ENCODE data around the gene SLC25A47. TPM values are rescaled to one million over a fixed set of nuclear protein-coding genes. Genes with fewer than 3 reads are reported as not detected.

SLC25A47 gene
- total and polyA plus RNA-seq, 2 experiments from 2014 or later, result 1.8 TPM

DNA sequence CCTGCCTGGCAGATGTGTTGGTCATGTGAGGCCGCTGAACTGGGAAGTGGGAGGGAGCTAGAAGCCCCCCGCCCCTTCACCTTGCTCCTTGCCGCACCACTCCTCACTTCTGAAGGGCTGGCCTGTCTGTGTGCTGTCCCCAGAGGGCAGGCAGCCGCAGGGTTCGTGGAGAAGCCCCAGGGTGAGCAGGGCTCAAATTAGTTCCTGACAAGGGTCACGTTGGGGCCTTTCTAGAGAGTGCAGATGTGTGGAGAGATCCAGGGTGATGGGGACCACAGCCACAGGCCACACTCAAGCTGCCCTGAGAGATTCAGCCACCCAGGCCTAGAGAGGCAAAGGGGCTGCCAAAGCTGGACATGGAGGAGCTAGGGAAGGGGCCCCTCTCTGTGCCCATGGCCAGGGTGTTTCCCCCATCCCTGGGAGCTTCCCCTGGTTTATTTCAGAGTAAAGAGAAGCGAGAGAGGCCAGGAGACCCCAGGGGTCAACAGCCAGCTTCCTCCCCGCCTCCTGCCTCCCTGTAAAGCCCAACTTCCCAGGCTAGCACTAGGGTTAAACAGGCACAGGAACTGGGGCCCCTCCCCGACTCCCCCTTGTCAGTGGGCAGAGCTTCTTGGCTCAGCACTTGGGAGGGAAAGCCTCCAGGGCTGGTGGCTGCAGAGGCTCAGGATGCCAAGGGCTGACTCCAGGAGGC is 33.1 kb upstream of the SLC25A47 start:
- no peak overlapping the region for H3K4me2 ChIP-seq
- H3K9me3 ChIP-seq (ENCODE audit: low read depth), result no peaks in the 10 kb centered on the region
- no peak for DNase-seq (ENCODE audit: low spot score)
- H3K27ac ChIP-seq, result no peak overlapping the region
- H3K27me3 ChIP-seq, result no peaks in the 10 kb centered on the region
- no peak overlapping the region for H3K4me3 ChIP-seq
- no peaks in the 10 kb centered on the region for H3K36me3 ChIP-seq (replicated peaks; ENCODE audit: insufficient read depth, low read depth)
- TF ChIP-seq EZH2phosphoT487 (IDR thresholded peaks at IDR 0.05; ENCODE audit: low read depth, severe bottlenecking, unreplicated experiment), result no peak
- TF ChIP-seq, protein P1, sequence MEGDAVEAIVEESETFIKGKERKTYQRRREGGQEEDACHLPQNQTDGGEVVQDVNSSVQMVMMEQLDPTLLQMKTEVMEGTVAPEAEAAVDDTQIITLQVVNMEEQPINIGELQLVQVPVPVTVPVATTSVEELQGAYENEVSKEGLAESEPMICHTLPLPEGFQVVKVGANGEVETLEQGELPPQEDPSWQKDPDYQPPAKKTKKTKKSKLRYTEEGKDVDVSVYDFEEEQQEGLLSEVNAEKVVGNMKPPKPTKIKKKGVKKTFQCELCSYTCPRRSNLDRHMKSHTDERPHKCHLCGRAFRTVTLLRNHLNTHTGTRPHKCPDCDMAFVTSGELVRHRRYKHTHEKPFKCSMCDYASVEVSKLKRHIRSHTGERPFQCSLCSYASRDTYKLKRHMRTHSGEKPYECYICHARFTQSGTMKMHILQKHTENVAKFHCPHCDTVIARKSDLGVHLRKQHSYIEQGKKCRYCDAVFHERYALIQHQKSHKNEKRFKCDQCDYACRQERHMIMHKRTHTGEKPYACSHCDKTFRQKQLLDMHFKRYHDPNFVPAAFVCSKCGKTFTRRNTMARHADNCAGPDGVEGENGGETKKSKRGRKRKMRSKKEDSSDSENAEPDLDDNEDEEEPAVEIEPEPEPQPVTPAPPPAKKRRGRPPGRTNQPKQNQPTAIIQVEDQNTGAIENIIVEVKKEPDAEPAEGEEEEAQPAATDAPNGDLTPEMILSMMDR (IDR thresholded peaks at IDR 0.05; ENCODE audit: poor library complexity), result no peak
- no peak for TF ChIP-seq EZH2 (IDR thresholded peaks at IDR 0.05; ENCODE audit: borderline replicate concordance)
- H4K20me1 ChIP-seq (ENCODE audit: insufficient read depth, poor library complexity, severe bottlenecking), result no peaks in the 10 kb centered on the region
- peaks cover 2% of the 10 kb centered on the region for H3K4me1 ChIP-seq (ENCODE audit: insufficient read depth)
- H2AFZ ChIP-seq, result no peak overlapping the region
- 85% methylated on average over 9 of the region's 9 CpGs for WGBS (ENCODE audit: low lambda C conversion rate, missing lambda C conversion rate)
- peaks cover 2% of the 10 kb centered on the region for H3K79me2 ChIP-seq
- no peaks in the 10 kb centered on the region for H3K9me2 ChIP-seq (replicated peaks; ENCODE audit: insufficient read depth)

DNA sequence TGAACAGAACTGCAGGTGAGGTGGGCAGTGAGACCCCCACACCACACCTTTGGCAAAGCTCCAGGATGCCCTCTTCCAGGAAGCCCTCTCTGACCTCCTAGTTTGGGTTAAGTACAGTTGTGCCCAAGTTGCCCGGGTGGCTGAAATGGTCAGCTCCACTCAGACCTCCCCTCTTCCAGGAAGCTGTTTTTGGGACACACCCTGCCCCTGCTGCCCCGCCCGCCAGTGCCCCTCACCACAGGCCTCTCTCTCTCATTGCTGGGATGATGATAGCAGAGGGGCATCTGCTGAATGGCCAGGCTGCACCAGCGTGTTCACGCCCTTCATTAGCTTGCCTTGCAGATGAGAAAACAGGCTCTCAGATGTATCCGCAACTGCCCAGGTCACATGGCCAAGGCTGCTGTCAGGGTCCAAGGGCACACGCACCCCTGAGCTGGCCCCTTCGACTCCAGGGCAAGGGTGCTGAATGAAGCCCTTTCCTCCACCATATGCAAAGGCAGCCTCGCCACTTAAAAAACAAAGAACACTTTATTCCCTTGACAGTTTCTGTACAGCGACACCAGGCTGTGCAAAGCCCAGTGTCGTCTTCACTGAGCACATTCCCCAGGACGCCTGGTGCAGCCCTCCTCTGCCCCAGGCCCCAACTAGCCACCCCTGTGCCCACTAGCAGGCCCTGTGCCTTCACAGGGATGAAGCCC is 32.4 kb upstream of the SLC25A47 start:
- Histone ChIP-seq H3K79me2 (peaks cover 2% of the 10 kb centered on the region), H3K4me2 (no peak overlapping the region), H3K4me3 (no peak overlapping the region), H3K4me1 (ENCODE audit: insufficient read depth) (peaks cover 2% of the 10 kb centered on the region), H3K36me3 (replicated peaks; ENCODE audit: insufficient read depth, low read depth) (no peaks in the 10 kb centered on the region), H3K27me3 (no peaks in the 10 kb centered on the region), H3K27ac (no peak overlapping the region), H3K9me3 (ENCODE audit: low read depth) (no peaks in the 10 kb centered on the region), H4K20me1 (ENCODE audit: insufficient read depth, poor library complexity, severe bottlenecking) (no peaks in the 10 kb centered on the region), H2AFZ (no peak overlapping the region), H3K9me2 (replicated peaks; ENCODE audit: insufficient read depth) (no peaks in the 10 kb centered on the region)
- no peak for DNase-seq (ENCODE audit: low spot score)
- no peak for TF ChIP-seq EZH2 (IDR thresholded peaks at IDR 0.05; ENCODE audit: borderline replicate concordance)
- TF ChIP-seq EZH2phosphoT487 (IDR thresholded peaks at IDR 0.05; ENCODE audit: low read depth, severe bottlenecking, unreplicated experiment), result no peak
- WGBS (ENCODE audit: low lambda C conversion rate, missing lambda C conversion rate), result 92% methylated on average over 12 of the region's 12 CpGs

DNA sequence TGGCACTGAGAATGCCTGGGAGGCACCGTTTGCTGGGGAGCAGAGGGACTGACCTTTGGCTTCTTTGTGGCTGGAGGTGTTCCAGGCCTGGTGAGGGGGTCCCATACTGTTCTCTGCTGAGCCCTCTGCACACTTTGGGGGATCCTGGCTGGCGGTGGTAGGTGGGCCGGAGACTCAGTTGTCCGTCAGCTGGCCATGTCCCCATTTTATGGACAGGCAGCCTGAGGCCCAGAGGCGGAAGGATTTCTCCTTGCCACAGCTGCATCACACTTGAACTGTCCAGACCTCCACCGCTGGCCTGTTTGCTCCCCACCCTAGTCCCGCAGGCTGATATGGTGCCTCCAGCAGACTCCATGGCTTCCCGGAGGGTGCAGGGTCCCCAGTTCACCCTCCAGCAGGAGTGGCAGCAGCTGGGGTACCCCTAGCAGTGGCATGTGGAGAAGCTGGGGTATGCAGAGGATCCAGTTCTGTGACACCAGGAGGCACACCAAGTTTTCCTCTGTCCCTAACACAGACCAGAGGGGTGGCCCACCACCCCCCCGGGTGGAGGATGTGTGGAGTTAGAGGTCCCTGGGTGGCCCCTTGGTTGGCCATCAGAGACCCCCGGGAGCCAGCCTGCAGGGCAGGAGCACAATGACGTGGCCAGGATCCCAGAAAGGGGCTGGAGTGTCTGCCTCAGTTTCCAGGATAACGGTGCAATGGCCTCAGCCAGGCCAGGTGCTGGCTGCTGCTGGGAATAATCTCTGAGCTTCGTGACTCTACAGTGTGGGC is 31.6 kb upstream of the SLC25A47 start:
- Histone ChIP-seq H3K4me2 (no peak overlapping the region), H3K9me2 (replicated peaks; ENCODE audit: insufficient read depth) (no peaks in the 10 kb centered on the region), H3K4me1 (ENCODE audit: insufficient read depth) (no peaks in the 10 kb centered on the region), H3K4me3 (no peak overlapping the region), H3K27ac (no peak overlapping the region), H3K9me3 (ENCODE audit: low read depth) (no peaks in the 10 kb centered on the region), H3K79me2 (peaks cover 2% of the 10 kb centered on the region), H2AFZ (no peak overlapping the region), H3K27me3 (no peaks in the 10 kb centered on the region), H4K20me1 (ENCODE audit: insufficient read depth, poor library complexity, severe bottlenecking) (no peaks in the 10 kb centered on the region), H3K36me3 (replicated peaks; ENCODE audit: insufficient read depth, low read depth) (no peaks in the 10 kb centered on the region)
- no peak for DNase-seq (ENCODE audit: low spot score)
- TF ChIP-seq EZH2phosphoT487 (IDR thresholded peaks at IDR 0.05; ENCODE audit: low read depth, severe bottlenecking, unreplicated experiment), result no peak
- WGBS (ENCODE audit: low lambda C conversion rate, missing lambda C conversion rate), result 95% methylated on average over 13 of the region's 13 CpGs

DNA sequence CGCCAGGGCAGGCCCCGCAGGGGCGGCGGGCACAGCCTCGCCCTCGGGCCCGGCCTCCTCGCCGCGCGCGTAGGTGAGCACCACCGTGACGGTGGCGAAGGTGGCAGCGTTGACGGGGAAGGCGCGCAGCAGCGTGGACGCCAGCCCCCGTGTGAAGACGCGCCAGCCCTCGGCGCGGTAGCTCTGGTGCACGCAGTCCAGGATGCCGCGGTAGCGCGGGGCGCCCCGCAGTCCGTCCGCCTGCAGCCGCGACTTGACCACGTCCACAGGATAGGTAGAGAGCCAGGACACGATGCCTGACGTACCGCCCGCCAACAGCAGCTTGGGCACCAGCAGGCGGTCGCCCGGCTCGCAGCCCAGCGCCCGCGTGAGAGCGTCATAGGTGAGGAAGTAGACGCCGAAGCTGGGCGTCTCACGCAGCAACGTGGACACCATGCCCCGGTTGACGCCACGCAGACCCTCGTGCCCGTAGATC is 30.8 kb upstream of the SLC25A47 start:
- 98% methylated on average over 30 of the region's 61 CpGs for WGBS (ENCODE audit: low lambda C conversion rate, missing lambda C conversion rate)
- no peaks in the 10 kb centered on the region for H3K27me3 ChIP-seq
- no peaks in the 10 kb centered on the region for H4K20me1 ChIP-seq (ENCODE audit: insufficient read depth, poor library complexity, severe bottlenecking)
- no peaks in the 10 kb centered on the region for H3K36me3 ChIP-seq (replicated peaks; ENCODE audit: insufficient read depth, low read depth)
- no peaks in the 10 kb centered on the region for H3K9me2 ChIP-seq (replicated peaks; ENCODE audit: insufficient read depth)
- no peak for DNase-seq (ENCODE audit: low spot score)
- H3K4me2 ChIP-seq, result no peak overlapping the region
- no peaks in the 10 kb centered on the region for H3K9me3 ChIP-seq (ENCODE audit: low read depth)
- no peak overlapping the region for H2AFZ ChIP-seq
- H3K4me3 ChIP-seq, result no peak overlapping the region
- H3K79me2 ChIP-seq, result peaks cover 2% of the 10 kb centered on the region
- peaks cover 5% of the 10 kb centered on the region for H3K4me1 ChIP-seq (ENCODE audit: insufficient read depth)
- no peak overlapping the region for H3K27ac ChIP-seq
- TF ChIP-seq EZH2phosphoT487 (IDR thresholded peaks at IDR 0.05; ENCODE audit: low read depth, severe bottlenecking, unreplicated experiment) (no peak), EZH2 (IDR thresholded peaks at IDR 0.05; ENCODE audit: borderline replicate concordance) (no peak)
- TF ChIP-seq, protein P1 (IDR thresholded peaks at IDR 0.05; ENCODE audit: poor library complexity), result no peak

Data from hepatocyte (in vitro differentiated cells).